Trophoblast cell (in vitro differentiated cells and primary cell): Measurements from ENCODE around the gene MID1IP1.
A peak's percentile ranks its signal among the peaks of the same experiment; 100 is the strongest.

Experiments used
- DNase-seq, 2 donors: peaks; one replicate each; pipeline ENCODE4 v3.0.0-alpha.2; 2016
- H2AFZ ChIP-seq: 2 replicates; pipeline ENCODE4 v1.6.1; 2013; ENCODE audit warnings: low read length, moderate library complexity, mild to moderate bottlenecking; ENCODE audit not compliant: insufficient read depth, poor library complexity
- H2AK5ac ChIP-seq: 2 replicates; pipeline ENCODE4 v1.6.1; 2013; ENCODE audit warnings: mild to moderate bottlenecking, low read length
- H2BK120ac ChIP-seq: 2 replicates; pipeline ENCODE4 v1.6.1; 2013; ENCODE audit warnings: low read length, mild to moderate bottlenecking, moderate library complexity; ENCODE audit not compliant: insufficient read depth, poor library complexity
- H2BK12ac ChIP-seq: 2 replicates; pipeline ENCODE4 v1.6.1; 2013; ENCODE audit warnings: mild to moderate bottlenecking, low read length, moderate library complexity
- H2BK5ac ChIP-seq: 2 replicates; pipeline ENCODE4 v1.6.1; 2013; ENCODE audit warnings: low read length, low read depth, moderate library complexity, mild to moderate bottlenecking; ENCODE audit not compliant: poor library complexity
- H3K14ac ChIP-seq: 2 replicates; pipeline ENCODE4 v1.6.1; 2013; ENCODE audit warnings: mild to moderate bottlenecking, low read length
- H3K18ac ChIP-seq: 2 replicates; pipeline ENCODE4 v1.6.1; 2013; ENCODE audit warnings: mild to moderate bottlenecking, low read length
- H3K23ac ChIP-seq: 2 replicates; pipeline ENCODE4 v1.6.1; 2013; ENCODE audit warnings: low read length
- H3K27ac ChIP-seq: 2 replicates; pipeline ENCODE4 v1.5.1; 2013; ENCODE audit warnings: low read depth, mild to moderate bottlenecking, inconsistent platforms, low read length, moderate library complexity
- H3K27me3 ChIP-seq: 2 replicates; pipeline ENCODE4 v1.6.1; 2013; ENCODE audit warnings: inconsistent platforms, mild to moderate bottlenecking, low read length, moderate library complexity; ENCODE audit not compliant: insufficient read depth
- H3K36me3 ChIP-seq, 2 experiments: 1 replicate in 1 of 2; 2 replicates in 1 of 2; pipeline ENCODE4 v1.6.1; 2013; ENCODE audit warnings: low read length in 2 of 2, mild to moderate bottlenecking in 2 of 2, moderate library complexity in 1 of 2; ENCODE audit not compliant: insufficient read depth in 2 of 2, control insufficient read depth in 1 of 2
- H3K4ac ChIP-seq: 2 replicates; pipeline ENCODE4 v1.6.1; 2013; ENCODE audit warnings: low read depth, mild to moderate bottlenecking, low read length, moderate library complexity
- H3K4me1 ChIP-seq, 2 experiments: 1 replicate in 1 of 2; 2 replicates in 1 of 2; pipeline ENCODE4 v1.6.1; 2013; ENCODE audit warnings: low read length in 2 of 2, mild to moderate bottlenecking in 2 of 2, moderate library complexity in 1 of 2; ENCODE audit not compliant: insufficient read depth in 2 of 2, control insufficient read depth in 1 of 2
- H3K4me2 ChIP-seq: 2 replicates; pipeline ENCODE4 v1.6.1; 2013; ENCODE audit warnings: inconsistent platforms, mild to moderate bottlenecking, low read length, moderate library complexity
- H3K4me3 ChIP-seq: 2 replicates; pipeline ENCODE4 v1.5.1; 2013; ENCODE audit warnings: mild to moderate bottlenecking, low read depth, low read length, inconsistent platforms
- H3K79me1 ChIP-seq: one replicate; pipeline ENCODE4 v1.6.1; 2013; ENCODE audit warnings: low read length
- H3K79me2 ChIP-seq: 2 replicates; pipeline ENCODE4 v1.6.1; 2013; ENCODE audit warnings: low read length, mild to moderate bottlenecking; ENCODE audit not compliant: control insufficient read depth, insufficient read depth, poor library complexity
- H3K9ac ChIP-seq: 2 replicates; pipeline ENCODE4 v1.6.1; 2013; ENCODE audit warnings: mild to moderate bottlenecking, low read length
- H3K9me3 ChIP-seq: 2 replicates; pipeline ENCODE4 v1.6.1; 2013; ENCODE audit warnings: low read depth, mild to moderate bottlenecking, control low read depth, inconsistent platforms, low read length; ENCODE audit not compliant: insufficient read depth
- H4K12ac ChIP-seq: 2 replicates; pipeline ENCODE4 v1.6.1; 2013; ENCODE audit warnings: low read depth, mild to moderate bottlenecking, low read length, moderate library complexity
- H4K8ac ChIP-seq: 2 replicates; pipeline ENCODE4 v1.6.1; 2013; ENCODE audit warnings: low read depth, mild to moderate bottlenecking, low read length, moderate library complexity
- H4K91ac ChIP-seq: one replicate; pipeline ENCODE4 v1.6.1; 2013; ENCODE audit warnings: low read depth, mild to moderate bottlenecking, low read length, moderate library complexity
- WGBS: extraction: QIAGEN DNeasy Blood & Tissue Kit; methylation state at CpG from one replicate; pipeline ENCODE4 v1.1.7; 2013; ENCODE audit warnings: missing lambda C conversion rate; ENCODE audit not compliant: insufficient read length, insufficient coverage; ENCODE audit errors: extremely low coverage; 5-methylcytosine and 5-hydroxymethylcytosine counted together

The MID1IP1 gene

GRCh38 chrX:38804432-38804681 is 3.1 kb downstream of the MID1IP1 start:
- Histone ChIP-seq H2BK12ac (peak overlapping the region; percentile 50), H3K4me1 (peaks cover 3 to 5% of the 10 kb centered on the region in 2 experiments), H4K91ac (peak overlapping the region; percentile 89), H3K36me3 (no peaks in the 10 kb centered on the region), H3K79me2 (peaks cover 10% of the 10 kb centered on the region), H3K4ac (peak overlapping the region; percentile 28), H2AK5ac (peak overlapping the region; percentile 72), H3K4me2 (peak overlapping the region; percentile 71), H4K12ac (peak overlapping the region; percentile 92), H2BK5ac (peak overlapping the region; percentile 70), H2AFZ (peak overlapping the region; percentile 52), H3K79me1 (peaks cover 14% of the 10 kb centered on the region), H3K14ac (peak overlapping the region; percentile 82), H3K4me3 (peak overlapping the region; percentile 95), H3K9ac (peak overlapping the region; percentile 87), H3K23ac (no peak overlapping the region), H3K27me3 (no peaks in the 10 kb centered on the region), H3K9me3 (no peaks in the 10 kb centered on the region), H3K27ac (peak overlapping the region; percentile 45), H2BK120ac (peak overlapping the region; percentile 72), H4K8ac (peak overlapping the region; percentile 83), H3K18ac (peak overlapping the region; percentile 82)
- WGBS: no CpG with 5 or more reads among the region's 19 CpGs
- DNase-seq: no peak

GRCh38 chrX:38804682-38805431 is 3.6 kb downstream of the MID1IP1 start:
- peak overlapping the region; percentile 50 for H2AFZ ChIP-seq
- no peak overlapping the region for H3K23ac ChIP-seq
- H4K8ac ChIP-seq: peak overlapping the region; percentile 83
- peak overlapping the region; percentile 95 for H3K4me3 ChIP-seq
- H4K12ac ChIP-seq: peak overlapping the region; percentile 43
- peaks cover 14% of the 10 kb centered on the region for H3K79me1 ChIP-seq
- H3K4ac ChIP-seq: peak overlapping the region; percentile 65
- H3K27me3 ChIP-seq: no peaks in the 10 kb centered on the region
- peaks cover 3 to 5% of the 10 kb centered on the region in 2 experiments for H3K4me1 ChIP-seq
- H3K9me3 ChIP-seq: no peaks in the 10 kb centered on the region
- peak overlapping the region; percentile 87 for H3K9ac ChIP-seq
- H3K36me3 ChIP-seq: no peaks in the 10 kb centered on the region
- H2BK120ac ChIP-seq: peak overlapping the region; percentile 72
- no CpG with 5 or more reads among the region's 66 CpGs for WGBS
- peak overlapping the region; percentile 70 for H2BK5ac ChIP-seq
- no peak overlapping the region for H2BK12ac ChIP-seq
- H2AK5ac ChIP-seq: no peak overlapping the region
- peak overlapping the region; percentile 71 for H3K4me2 ChIP-seq
- H3K14ac ChIP-seq: peak overlapping the region; percentile 82
- DNase-seq: peak; percentile 36 to 58
- peaks cover 10% of the 10 kb centered on the region for H3K79me2 ChIP-seq
- peak overlapping the region; percentile 82 for H3K18ac ChIP-seq
- peak overlapping the region; percentile 1 for H3K27ac ChIP-seq
- H4K91ac ChIP-seq: peak overlapping the region; percentile 89

DNA sequence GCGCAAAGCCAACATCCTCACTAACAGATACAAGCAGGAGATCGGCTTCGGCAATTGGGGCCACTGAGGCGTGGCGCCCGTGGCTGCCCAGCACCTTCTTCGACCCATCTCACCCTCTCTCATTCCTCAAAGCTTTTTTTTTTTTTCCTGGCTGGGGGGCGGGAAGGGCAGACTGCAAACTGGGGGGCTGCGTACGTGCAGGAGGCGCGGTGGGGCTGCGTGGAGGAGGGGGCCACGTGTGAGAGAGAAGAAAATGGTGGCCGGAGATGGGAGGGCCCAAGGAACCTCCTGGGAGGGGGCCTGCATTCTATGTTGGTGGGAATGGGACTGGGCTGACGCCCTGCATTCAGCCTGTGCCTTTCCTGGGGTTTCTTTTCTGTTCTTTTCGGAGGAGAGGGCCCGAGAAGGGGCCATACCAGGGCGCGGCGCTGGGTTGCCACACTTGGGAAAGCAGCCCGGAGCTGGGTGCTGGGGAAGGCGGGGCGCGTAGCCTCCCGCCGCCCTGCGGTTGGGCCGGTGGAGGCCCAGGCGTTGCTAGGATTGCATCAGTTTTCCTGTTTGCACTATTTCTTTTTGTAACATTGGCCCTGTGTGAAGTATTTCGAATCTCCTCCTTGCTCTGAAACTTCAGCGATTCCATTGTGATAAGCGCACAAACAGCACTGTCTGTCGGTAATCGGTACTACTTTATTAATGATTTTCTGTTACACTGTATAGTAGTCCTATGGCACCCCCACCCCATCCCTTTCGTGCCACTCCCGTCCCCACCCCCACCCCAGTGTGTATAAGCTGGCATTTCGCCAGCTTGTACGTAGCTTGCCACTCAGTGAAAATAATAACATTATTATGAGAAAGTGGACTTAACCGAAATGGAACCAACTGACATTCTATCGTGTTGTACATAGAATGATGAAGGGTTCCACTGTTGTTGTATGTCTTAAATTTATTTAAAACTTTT is 4.5 kb downstream of the MID1IP1 start:
- H2AFZ ChIP-seq: peak overlapping the region; percentile 10
- peaks cover 3 to 5% of the 10 kb centered on the region in 2 experiments for H3K4me1 ChIP-seq
- H3K14ac ChIP-seq: no peak overlapping the region
- H4K91ac ChIP-seq: peak overlapping the region; percentile 51
- no CpG with 5 or more reads among the region's 41 CpGs for WGBS
- peak; percentile 50 to 69 for DNase-seq
- H3K9me3 ChIP-seq: no peaks in the 10 kb centered on the region
- no peak overlapping the region for H4K12ac ChIP-seq
- no peaks in the 10 kb centered on the region for H3K36me3 ChIP-seq
- H4K8ac ChIP-seq: peak overlapping the region; percentile 31
- H3K18ac ChIP-seq: peak overlapping the region; percentile 39
- H2BK120ac ChIP-seq: no peak overlapping the region
- H2AK5ac ChIP-seq: no peak overlapping the region
- H2BK5ac ChIP-seq: peak overlapping the region; percentile 25
- no peak overlapping the region for H3K23ac ChIP-seq
- no peak overlapping the region for H3K9ac ChIP-seq
- H3K79me1 ChIP-seq: peaks cover 14% of the 10 kb centered on the region
- peak overlapping the region; percentile 54 for H3K27ac ChIP-seq
- peak overlapping the region; percentile 95 for H3K4me3 ChIP-seq
- H3K4ac ChIP-seq: peak overlapping the region; percentile 65
- peak overlapping the region; percentile 71 for H3K4me2 ChIP-seq
- H3K27me3 ChIP-seq: no peaks in the 10 kb centered on the region
- H3K79me2 ChIP-seq: peaks cover 10% of the 10 kb centered on the region
- no peak overlapping the region for H2BK12ac ChIP-seq

GRCh38 chrX:38806875-38807621 is 5.8 kb downstream of the MID1IP1 start:
- no peak overlapping the region for H3K9ac ChIP-seq
- no peak overlapping the region for H2BK12ac ChIP-seq
- no peaks in the 10 kb centered on the region for H3K36me3 ChIP-seq
- H3K27me3 ChIP-seq: no peaks in the 10 kb centered on the region
- peaks cover 14% of the 10 kb centered on the region for H3K79me1 ChIP-seq
- H3K9me3 ChIP-seq: no peaks in the 10 kb centered on the region
- H2BK5ac ChIP-seq: no peak overlapping the region
- no peak overlapping the region for H2AFZ ChIP-seq
- H3K4me2 ChIP-seq: peak overlapping the region; percentile 12
- H3K18ac ChIP-seq: no peak overlapping the region
- no peak overlapping the region for H4K12ac ChIP-seq
- no peak overlapping the region for H3K4ac ChIP-seq
- no peak overlapping the region for H3K23ac ChIP-seq
- no peak overlapping the region for H3K27ac ChIP-seq
- peaks cover 10% of the 10 kb centered on the region for H3K79me2 ChIP-seq
- H4K8ac ChIP-seq: no peak overlapping the region
- H2BK120ac ChIP-seq: no peak overlapping the region
- peaks cover 3 to 5% of the 10 kb centered on the region in 2 experiments for H3K4me1 ChIP-seq
- no peak for DNase-seq
- H4K91ac ChIP-seq: no peak overlapping the region
- no peak overlapping the region for H3K14ac ChIP-seq
- H3K4me3 ChIP-seq: no peak overlapping the region
- no peak overlapping the region for H2AK5ac ChIP-seq
- no CpG with 5 or more reads among the region's 7 CpGs for WGBS
